Thyroid gland (tissue), 4 donors: ENCODE data around the gene YTHDF2.

Experiments
- CTCF ChIP-seq, 6 experiments: fragments of 200-600 bp in 3 of 6; fragments of 450-650 bp in 3 of 6; sonication (generic) in 3 of 6; IDR thresholded peaks; one replicate each; pipeline ENCODE4 v1.5.1; 2016 to 2019; ENCODE audit warnings: antibody characterized with exemption in 6 of 6, mild to moderate bottlenecking in 2 of 6, inconsistent platforms in 1 of 6, moderate library complexity in 1 of 6
- POLR2A ChIP-seq, 2 donors: fragments of 450-650 bp; IDR thresholded peaks; one replicate each; pipeline ENCODE4 v1.6.1; 2017; ENCODE audit warnings: antibody characterized with exemption in 2 of 2, mild to moderate bottlenecking in 2 of 2, moderate library complexity in 1 of 2

GRCh38 chr1:28782011-28782410 is 45.3 kb downstream of the YTHDF2 start:
- TF ChIP-seq POLR2A (IDR thresholded peaks at IDR 0.05), result no peak
- no peak for TF ChIP-seq CTCF (IDR thresholded peaks at IDR 0.05)
